ENCODE data around the gene SETBP1. TPM values are rescaled to one million over a fixed set of nuclear protein-coding genes. Genes with fewer than 3 reads are reported as not detected.

SETBP1 gene
- total RNA-seq, 2 donors from 2014 or later, result 17.3 to 20.1 TPM

- peaks cover 13% of the 10 kb centered on the region for H3K4me1 Mint-ChIP-seq
- 82 to 97% methylated on average over 2 to 3 of the region's 3 CpGs for WGBS, 2 experiments (ENCODE audit: insufficient coverage in 1 of 2, insufficient read length in 1 of 2)
- no peak overlapping the region for H3K4me3 Mint-ChIP-seq
These were observed 84.8 kb downstream of the SETBP1 start for GRCh38 chr18:44765456-44765855.

GRCh38 chr18:44766450-44766849, 85.8 kb downstream of the SETBP1 start:
- no peak overlapping the region for H3K27ac ChIP-seq (ENCODE audit: low read depth, low read length)
- H3K9me3 ChIP-seq (ENCODE audit: control insufficient read depth, low read length), result no peaks in the 10 kb centered on the region
- DNase-seq, result no peak
- H3K4me3 Mint-ChIP-seq, result no peak overlapping the region
- TF ChIP-seq CTCF (conservative IDR thresholded peaks at IDR 0.05), result no peak
- no peaks in the 10 kb centered on the region for H3K36me3 ChIP-seq (ENCODE audit: control insufficient read depth, insufficient read depth, low read length)
- peaks cover 4% of the 10 kb centered on the region for H3K36me3 Mint-ChIP-seq (ENCODE audit: low read depth)
- peaks cover 13% of the 10 kb centered on the region for H3K4me1 ChIP-seq (ENCODE audit: control insufficient read depth, insufficient read depth, low read length)
- no peak overlapping the region for H3K27ac Mint-ChIP-seq
- H3K9me3 Mint-ChIP-seq, result no peaks in the 10 kb centered on the region
- H3K9ac ChIP-seq (ENCODE audit: extremely low read depth, low read length, poor library complexity, severe bottlenecking), result no peak overlapping the region
- peaks cover 22% of the 10 kb centered on the region for H3K4me1 Mint-ChIP-seq
- H3K27me3 ChIP-seq (ENCODE audit: control insufficient read depth, insufficient read depth, low read length, poor library complexity, severe bottlenecking), result no peaks in the 10 kb centered on the region
- WGBS, 2 experiments (ENCODE audit: insufficient coverage in 1 of 2, insufficient read length in 1 of 2), result 97% methylated on average over 2 of the region's 2 CpGs; no CpG with 5 or more reads in 1 of the 2 experiments
- peaks cover 3% of the 10 kb centered on the region for H3K27me3 Mint-ChIP-seq (ENCODE audit: insufficient read depth)
- H3K4me3 ChIP-seq (ENCODE audit: low read length), result no peak overlapping the region

More at GRCh38 chr18:44765456-44765855, 84.8 kb downstream of the SETBP1 start:
- Histone ChIP-seq H3K9me3 (ENCODE audit: control insufficient read depth, low read length) (no peaks in the 10 kb centered on the region), H3K9ac (ENCODE audit: extremely low read depth, low read length, poor library complexity, severe bottlenecking) (no peak overlapping the region), H3K27ac (ENCODE audit: low read depth, low read length) (peak overlapping the region; percentile 20), H3K4me1 (ENCODE audit: control insufficient read depth, insufficient read depth, low read length) (peaks cover 7% of the 10 kb centered on the region), H3K36me3 (ENCODE audit: control insufficient read depth, insufficient read depth, low read length) (no peaks in the 10 kb centered on the region), H3K27me3 (ENCODE audit: control insufficient read depth, insufficient read depth, low read length, poor library complexity, severe bottlenecking) (no peaks in the 10 kb centered on the region), H3K4me3 (ENCODE audit: low read length) (no peak overlapping the region)
- DNase-seq, result no peak
- no peak for TF ChIP-seq CTCF (conservative IDR thresholded peaks at IDR 0.05)
- no peak overlapping the region for H3K27ac Mint-ChIP-seq
- no peaks in the 10 kb centered on the region for H3K9me3 Mint-ChIP-seq
- H3K36me3 Mint-ChIP-seq (ENCODE audit: low read depth), result peaks cover 4% of the 10 kb centered on the region
- peaks cover 3% of the 10 kb centered on the region for H3K27me3 Mint-ChIP-seq (ENCODE audit: insufficient read depth)

- Histone ChIP-seq H3K27me3 (ENCODE audit: control insufficient read depth, insufficient read depth, low read length, poor library complexity, severe bottlenecking) (no peaks in the 10 kb centered on the region), H3K27ac (ENCODE audit: low read depth, low read length) (no peak overlapping the region), H3K4me1 (ENCODE audit: control insufficient read depth, insufficient read depth, low read length) (peaks cover 14% of the 10 kb centered on the region), H3K4me3 (ENCODE audit: low read length) (no peak overlapping the region), H3K9ac (ENCODE audit: extremely low read depth, low read length, poor library complexity, severe bottlenecking) (no peak overlapping the region), H3K9me3 (ENCODE audit: control insufficient read depth, low read length) (no peaks in the 10 kb centered on the region), H3K36me3 (ENCODE audit: control insufficient read depth, insufficient read depth, low read length) (peaks cover 3% of the 10 kb centered on the region)
- peaks cover 3% of the 10 kb centered on the region for H3K27me3 Mint-ChIP-seq (ENCODE audit: insufficient read depth)
- H3K4me3 Mint-ChIP-seq, result no peak overlapping the region
- no peak for DNase-seq
- no peaks in the 10 kb centered on the region for H3K9me3 Mint-ChIP-seq
- H3K4me1 Mint-ChIP-seq, result peaks cover 32% of the 10 kb centered on the region
- no peak for TF ChIP-seq CTCF (conservative IDR thresholded peaks at IDR 0.05)
- H3K36me3 Mint-ChIP-seq (ENCODE audit: low read depth), result peaks cover 4% of the 10 kb centered on the region
- H3K27ac Mint-ChIP-seq, result no peak overlapping the region
- 90 to 93% methylated on average over 3 to 4 of the region's 4 CpGs for WGBS, 2 experiments (ENCODE audit: insufficient coverage in 1 of 2, insufficient read length in 1 of 2)
These were observed 87.1 kb downstream of the SETBP1 start for GRCh38 chr18:44767807-44768206.

All from endodermal cell (in vitro differentiated cells).